AG09319 (cell line): ENCODE measurements around the gene ZNF878.

ENCODE experiments used
- DNase-seq: peaks from one replicate; pipeline ENCODE4 v3.0.0-alpha.2; 2010; ENCODE audit warnings: low read depth; ENCODE audit errors: extremely low read depth
- CTCF ChIP-seq: IDR thresholded peaks from 2 replicates; pipeline ENCODE4 v1.5.1; 2011; ENCODE audit warnings: low read depth, mild to moderate bottlenecking, inconsistent platforms, low read length, moderate library complexity

The ZNF878 gene

GRCh38 chr19:12052497-12053169 lies at the start of gene ZNF878:
TSS of gene ZNF878 (minus strand) at chr19:12052961. CDS start at chr19:12052801, 160 bp downstream.
- peak; percentile 4 for TF ChIP-seq CTCF
- peak; percentile 47 for DNase-seq

GRCh38 chr19:12098040-12098439 lies 45.3 kb upstream of the ZNF878 start:
- TF ChIP-seq CTCF: no peak
- no peak for DNase-seq

GRCh38 chr19:12095111-12095790 lies 42.5 kb upstream of the ZNF878 start:
- no peak for DNase-seq
- no peak for TF ChIP-seq CTCF

GRCh38 chr19:12093777-12094176 lies 41.0 kb upstream of the ZNF878 start:
- no peak for DNase-seq

GRCh38 chr19:12092956-12093355 lies 40.2 kb upstream of the ZNF878 start:
- no peak for TF ChIP-seq CTCF
- no peak for DNase-seq

More at GRCh38 chr19:12093777-12094176, 41.0 kb upstream of the ZNF878 start:
- no peak for TF ChIP-seq CTCF

GRCh38 chr19:12092065-12092867 lies 39.5 kb upstream of the ZNF878 start:
- no peak for TF ChIP-seq CTCF
- peak; percentile 70 for DNase-seq

- DNase-seq: no peak
- TF ChIP-seq CTCF: peak; percentile 58
These were observed 38.0 kb upstream of the ZNF878 start for GRCh38 chr19:12090807-12091206.
